HG02571 (cell line): Measurements from ENCODE around the gene MNT.

Experiments
- ATAC-seq: cut with Tn5 transposase; IDR thresholded peaks from one replicate; pipeline ENCODE4 v1.9.1; 2021; ENCODE audit warnings: mild to moderate bottlenecking, moderate library complexity; ENCODE audit not compliant: unreplicated experiment

The MNT gene

DNA sequence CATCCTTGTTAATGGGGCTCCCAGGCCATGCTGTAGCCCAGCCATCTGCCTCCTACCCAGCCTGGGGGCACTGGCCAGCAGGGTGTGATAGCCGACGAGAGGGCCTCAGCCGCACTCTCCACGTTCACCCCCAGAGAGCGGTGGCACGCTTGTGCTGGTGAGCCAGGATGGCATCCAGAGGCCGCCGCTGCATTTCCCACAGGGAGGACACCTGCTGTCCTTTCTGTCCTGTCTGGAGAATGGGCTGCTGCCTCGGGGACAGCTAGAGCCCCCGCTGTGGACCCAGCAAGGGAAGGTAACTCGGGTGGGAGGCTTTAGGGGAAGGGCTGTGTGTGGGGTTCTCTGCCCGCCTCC, 36.1 kb downstream of the MNT start:
- no peak for ATAC-seq

- ATAC-seq: no peak
Measured at GRCh38 chr17:2363851-2364762, 36.8 kb downstream of the MNT start.

DNA sequence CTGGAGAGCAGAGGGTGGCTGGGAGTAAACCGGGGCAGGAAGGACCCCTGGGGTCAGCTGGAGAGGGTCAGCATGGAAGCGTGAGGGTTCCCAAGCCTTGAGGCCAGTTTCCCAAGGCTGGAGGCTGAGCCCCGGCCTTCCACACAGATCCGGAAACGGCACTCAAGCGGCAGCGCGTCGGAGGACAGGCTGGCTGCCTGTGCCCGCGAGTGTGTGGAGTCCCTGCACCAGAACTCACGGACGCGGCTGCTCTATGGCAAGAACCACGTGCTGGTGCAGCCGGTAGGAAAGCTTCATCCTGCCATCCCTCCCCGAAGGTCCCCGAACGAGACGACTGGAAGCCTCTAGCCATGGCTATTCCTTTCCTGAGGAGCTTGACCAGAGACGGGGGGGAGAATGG, 37.5 kb downstream of the MNT start:
- no peak for ATAC-seq

- ATAC-seq: no peak
Measured at GRCh38 chr17:2362881-2363280, 38.0 kb downstream of the MNT start.

- ATAC-seq: no peak
Measured at GRCh38 chr17:2362416-2362815, 38.4 kb downstream of the MNT start.

DNA sequence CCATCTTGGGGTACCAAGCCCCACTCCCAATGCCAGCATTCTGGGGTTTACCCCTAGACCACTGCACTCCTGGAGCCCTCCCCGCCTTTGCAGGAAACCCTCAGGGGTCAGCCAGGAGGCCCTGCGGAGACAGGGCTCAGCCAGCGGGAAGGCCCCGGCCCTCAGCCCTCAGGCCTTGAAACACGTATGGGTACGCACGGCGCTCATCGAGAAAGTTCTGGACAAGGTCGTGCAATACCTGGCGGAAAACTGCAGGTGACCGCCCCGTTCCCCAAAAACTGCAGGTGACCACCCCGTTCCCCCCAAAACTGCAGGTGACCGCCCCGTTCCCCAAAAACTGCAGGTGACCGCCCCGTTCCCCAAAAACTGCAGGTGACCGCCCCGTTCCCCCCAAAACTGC, 38.8 kb downstream of the MNT start:
- no peak for ATAC-seq

DNA sequence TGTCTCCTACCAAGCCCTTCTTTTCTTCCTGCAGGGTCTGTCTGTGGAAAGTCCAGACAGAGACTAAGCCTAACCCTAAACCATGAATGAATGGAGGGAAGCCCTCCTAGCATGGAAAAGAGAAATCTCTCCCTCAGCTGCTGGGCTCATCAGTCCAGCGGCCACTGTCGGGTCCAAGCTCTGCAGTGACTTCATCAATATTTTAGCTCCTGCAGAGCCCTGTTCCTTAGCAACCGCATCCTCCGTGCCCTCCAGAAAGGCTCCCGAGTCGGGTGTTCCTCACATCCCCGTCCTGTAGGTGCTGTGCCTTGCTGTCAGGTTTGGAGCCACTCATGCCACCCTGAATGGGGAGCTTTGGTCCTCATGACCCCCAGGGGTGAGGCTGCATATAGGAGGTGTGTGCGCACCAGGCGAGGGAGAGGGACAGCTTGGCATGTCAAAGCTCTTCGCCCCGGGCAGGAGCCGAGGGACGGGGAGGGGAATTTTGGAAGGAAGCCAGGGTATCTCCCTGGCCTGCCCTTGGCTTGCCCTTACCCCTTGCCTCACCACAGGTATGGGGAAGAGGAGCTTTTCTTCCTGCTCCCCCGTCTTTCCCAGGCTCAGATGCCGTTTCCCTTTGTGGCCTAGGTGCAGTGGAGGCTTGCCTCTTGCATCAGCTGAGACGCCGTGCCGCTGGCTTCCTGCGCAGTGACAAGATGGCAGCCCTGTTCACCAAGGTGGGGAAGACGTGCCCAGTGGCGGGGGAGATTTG, 39.7 kb downstream of the MNT start:
- no peak for ATAC-seq

- ATAC-seq: no peak
Measured at GRCh38 chr17:2357931-2358434, 42.9 kb downstream of the MNT start.

DNA sequence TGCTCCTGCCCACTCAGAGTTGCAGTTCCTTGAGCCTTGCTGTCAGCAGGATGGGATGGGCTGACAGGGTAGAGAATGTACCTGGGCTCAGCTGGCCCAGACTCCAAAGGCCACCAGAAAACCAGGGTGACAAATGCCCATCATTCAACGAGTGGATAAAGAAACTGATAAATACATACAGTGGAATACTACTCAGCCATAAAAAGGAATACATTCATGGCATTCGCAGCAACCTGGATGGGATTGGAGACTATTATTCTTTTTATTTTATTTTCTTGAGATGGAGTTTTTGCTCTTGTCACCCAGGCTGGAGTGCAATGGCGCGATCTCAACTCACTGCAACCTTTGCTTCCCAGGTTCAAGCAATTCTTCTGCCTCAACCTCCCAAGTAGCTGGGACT, 43.6 kb downstream of the MNT start:
- ATAC-seq: no peak

- ATAC-seq: no peak
Measured at GRCh38 chr17:2354311-2354710, 46.5 kb downstream of the MNT start.

DNA sequence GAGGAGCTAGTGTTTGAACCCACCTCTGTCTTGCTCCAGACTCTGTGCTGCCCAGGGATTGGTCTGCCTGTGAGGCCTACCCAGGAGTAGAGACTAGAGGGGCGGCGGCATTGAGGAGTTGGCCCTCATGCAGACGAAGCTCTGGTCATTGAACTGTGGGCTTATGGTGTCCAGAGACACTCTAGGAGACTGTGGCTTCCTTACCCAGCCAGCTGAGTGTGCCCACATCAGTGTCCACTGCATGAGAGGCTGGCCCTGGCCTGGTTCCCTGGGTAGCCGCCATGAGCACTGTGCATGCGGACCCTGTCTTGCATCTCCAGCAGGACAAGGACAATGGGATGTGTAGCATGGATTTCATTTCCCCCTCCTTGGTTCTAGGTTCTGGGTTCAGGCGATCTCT, 49.6 kb downstream of the MNT start:
- ATAC-seq: no peak

GRCh38 chr17:2347805-2348685, 52.8 kb downstream of the MNT start:
- ATAC-seq: no peak

GRCh38 chr17:2346475-2346874, 54.4 kb downstream of the MNT start:
- ATAC-seq: no peak

DNA sequence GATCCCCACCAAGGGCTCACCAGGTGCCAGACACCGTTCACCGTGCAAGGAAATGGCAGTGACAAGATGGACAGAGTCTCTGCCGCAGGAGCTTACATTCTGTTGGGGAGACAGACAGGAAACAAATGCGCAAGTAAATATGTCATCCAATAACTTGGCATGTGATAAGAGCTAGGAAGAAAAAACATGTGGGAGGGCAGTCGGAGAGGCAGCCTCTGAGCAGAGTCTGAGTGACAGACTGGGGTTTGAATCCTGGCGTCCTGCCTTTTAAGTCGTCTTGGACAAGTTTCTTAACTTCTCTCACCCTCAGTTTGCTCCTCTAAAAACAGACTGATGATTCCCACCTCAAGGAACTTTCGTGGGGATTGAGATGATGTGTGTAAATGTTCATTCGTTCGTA, 56.3 kb downstream of the MNT start:
- ATAC-seq: no peak

DNA sequence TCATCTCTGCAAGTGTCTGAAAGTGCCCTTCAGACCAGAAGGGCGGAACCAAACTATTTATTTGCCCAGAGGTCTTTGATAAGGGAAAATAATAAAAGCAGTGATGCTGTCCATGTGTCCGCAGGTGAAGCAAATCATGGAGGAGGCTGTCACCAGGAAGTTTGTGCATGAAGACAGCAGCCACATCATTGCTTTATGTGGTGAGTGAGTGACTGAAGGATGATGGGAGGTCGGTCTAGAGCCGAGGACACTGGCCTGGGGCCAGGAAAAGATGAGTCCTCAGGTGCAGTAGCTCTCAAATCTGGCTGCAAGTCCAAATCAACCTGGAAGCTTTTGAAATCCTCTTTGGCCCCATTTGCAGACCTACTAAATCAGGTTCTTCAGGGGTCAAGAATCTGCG, 57.4 kb downstream of the MNT start:
- ATAC-seq: no peak

- ATAC-seq: no peak
Measured at GRCh38 chr17:2338315-2338657, 62.6 kb downstream of the MNT start.

- no peak for ATAC-seq
Measured at GRCh38 chr17:2337544-2338314, 63.1 kb downstream of the MNT start.

- ATAC-seq: no peak
Measured at GRCh38 chr17:2336852-2337543, 63.9 kb downstream of the MNT start, which contains the start of gene SGSM2. Gene SGSM2, plus strand, starts transcription at chr17:2337501. Its CDS starts 188 bp downstream, at chr17:2337689.

DNA sequence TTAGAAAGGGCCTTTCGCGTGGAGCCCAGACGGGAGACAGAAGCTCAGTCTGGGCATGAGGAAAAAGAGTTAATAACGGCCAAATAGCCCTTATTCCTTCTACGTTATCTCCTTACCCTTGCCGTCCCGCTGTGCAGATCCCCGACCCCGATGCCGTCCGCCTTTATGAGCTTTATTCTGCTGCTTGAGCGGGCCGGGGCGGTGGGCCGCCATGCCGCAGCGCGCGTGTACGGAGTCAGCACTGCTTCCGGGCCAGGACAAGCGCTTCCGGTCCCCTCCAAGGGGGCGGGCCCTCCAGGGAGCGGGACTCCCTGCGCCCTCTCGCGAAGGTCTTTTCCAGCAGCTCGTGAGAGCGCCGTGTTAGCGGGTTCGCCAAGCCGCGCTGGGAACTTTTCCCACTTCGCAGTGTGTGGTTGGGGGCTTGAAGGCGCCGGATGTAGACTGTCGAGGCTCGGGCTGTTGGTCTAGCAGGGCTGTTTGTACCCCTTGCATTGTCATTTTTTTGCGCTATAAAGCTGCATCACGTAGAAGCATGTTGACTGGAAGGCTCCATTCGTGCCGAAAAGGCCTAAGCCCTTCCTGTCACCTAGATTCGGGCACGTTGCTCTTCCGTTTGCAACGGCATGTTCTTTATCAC, 64.5 kb downstream of the MNT start, which contains the start of gene TSR1:
TSR1 (minus strand) TSS at position 243 of the 637 bp plus-strand sequence; CDS start at position 213, 30 bp downstream.
- peak; percentile 71 for ATAC-seq
